GM19240 (cell line): ENCODE measurements around the gene ADH6.
"Not testable (repeated sequence)": the region's sequence is repeated elsewhere in the genome, so short reads cannot be mapped to it uniquely, and the experiment has no call there.

Experiments
- DNase-seq: peaks from one replicate; pipeline ENCODE4 v3.0.0; 2011; ENCODE audit warnings: low spot score; ENCODE audit not compliant: insufficient read length

ADH6 gene

GRCh38 chr4:99190336-99190735, 28.7 kb downstream of the ADH6 start:
- no peak for DNase-seq

- DNase-seq, result not testable (repeated sequence)
Measured at GRCh38 chr4:99189900-99190299, 29.1 kb downstream of the ADH6 start.

DNA sequence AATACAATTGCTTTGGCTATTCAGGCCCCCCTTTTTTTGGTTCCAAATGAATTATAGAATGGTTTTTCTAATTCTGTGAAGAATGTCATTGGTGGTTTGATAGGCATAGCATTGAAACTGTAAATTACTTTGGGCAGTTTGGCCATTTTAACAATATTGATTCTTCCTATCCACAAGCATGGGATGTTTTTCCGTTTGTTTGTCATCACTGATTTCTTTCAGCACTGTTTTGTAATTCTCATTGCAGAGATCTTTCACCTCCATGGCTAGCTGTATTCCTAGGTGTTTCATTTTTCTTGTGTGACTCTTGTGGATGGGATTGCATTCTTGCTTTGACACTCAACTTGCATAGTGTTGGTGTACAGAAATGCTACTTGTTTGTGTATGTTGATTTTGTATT, 33.0 kb downstream of the ADH6 start:
- DNase-seq, result no peak

- no peak for DNase-seq
Measured at GRCh38 chr4:99185581-99185980, 33.5 kb downstream of the ADH6 start.

DNA sequence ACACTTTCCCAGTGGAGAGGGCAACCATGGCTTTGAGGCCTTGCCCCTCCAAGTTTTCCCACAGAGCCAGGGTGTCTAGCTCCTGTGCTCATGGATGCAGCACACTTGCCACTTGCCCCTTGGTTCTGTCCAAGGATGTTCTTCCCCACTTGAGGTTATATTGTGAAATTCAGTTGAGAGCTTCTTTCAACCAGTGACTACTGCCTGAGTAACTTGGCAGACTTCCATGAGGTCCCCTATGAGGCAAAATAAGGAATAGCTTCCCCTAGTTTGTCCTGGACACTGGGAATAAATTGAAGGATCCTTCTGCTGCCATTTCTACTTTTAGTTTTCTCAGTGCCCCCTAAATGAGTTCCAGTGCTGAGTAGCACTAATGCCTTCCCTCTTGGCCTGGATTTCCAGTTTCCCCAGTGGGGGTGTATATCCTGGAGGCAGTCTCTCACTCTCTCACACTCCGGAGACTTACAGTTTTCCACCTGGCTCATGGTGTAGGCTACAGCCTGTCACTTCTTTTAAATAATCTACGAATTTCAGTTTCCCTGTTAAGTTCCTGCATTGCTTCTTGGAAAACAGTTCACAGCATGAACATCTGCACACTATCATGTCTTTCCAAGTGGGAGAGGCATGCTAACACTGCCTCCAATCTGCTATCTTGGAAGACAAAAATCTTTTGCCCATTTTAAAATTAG, 38.5 kb downstream of the ADH6 start:
- DNase-seq, result no peak

GRCh38 chr4:99179626-99180025, 39.4 kb downstream of the ADH6 start:
- DNase-seq, result no peak

GRCh38 chr4:99179178-99179577, 39.9 kb downstream of the ADH6 start:
- no peak for DNase-seq

GRCh38 chr4:99166544-99166943, 52.5 kb downstream of the ADH6 start:
- DNase-seq, result no peak

- DNase-seq, result no peak
Measured at GRCh38 chr4:99165978-99166377, 53.1 kb downstream of the ADH6 start.

DNA sequence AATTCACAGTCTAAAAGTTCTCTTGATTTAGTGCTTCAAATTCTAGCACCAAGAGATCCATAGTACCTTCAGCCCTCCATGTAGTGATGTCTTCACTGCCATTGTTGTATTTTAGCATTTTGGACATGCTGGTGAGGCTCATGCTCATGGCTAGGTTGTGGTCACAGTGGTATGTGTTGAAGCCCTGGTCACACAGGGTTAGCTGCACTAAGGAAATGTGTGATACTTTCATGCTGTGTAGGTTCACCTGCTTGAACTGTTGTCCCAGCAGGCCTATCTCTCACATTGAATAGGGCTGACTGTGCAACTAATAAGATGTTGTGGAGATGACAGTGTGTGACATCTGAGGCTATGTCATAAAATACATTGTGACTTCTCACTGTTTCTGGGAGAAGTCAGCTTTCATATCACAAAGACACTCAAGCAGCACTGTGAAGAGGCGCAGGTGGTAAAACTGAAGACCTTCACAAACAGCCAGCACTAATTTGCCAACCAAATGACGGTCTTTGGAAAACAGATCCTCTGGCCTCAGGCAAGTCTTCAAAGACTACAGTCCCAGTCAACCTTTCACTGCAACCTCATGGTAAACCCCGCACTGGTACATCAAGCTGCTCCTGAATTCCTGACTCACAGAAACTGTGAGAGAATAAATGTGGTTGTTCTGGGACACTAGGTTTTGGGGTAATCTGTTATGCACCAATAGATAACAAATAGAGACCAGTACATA, 57.5 kb downstream of the ADH6 start:
- no peak for DNase-seq

DNA sequence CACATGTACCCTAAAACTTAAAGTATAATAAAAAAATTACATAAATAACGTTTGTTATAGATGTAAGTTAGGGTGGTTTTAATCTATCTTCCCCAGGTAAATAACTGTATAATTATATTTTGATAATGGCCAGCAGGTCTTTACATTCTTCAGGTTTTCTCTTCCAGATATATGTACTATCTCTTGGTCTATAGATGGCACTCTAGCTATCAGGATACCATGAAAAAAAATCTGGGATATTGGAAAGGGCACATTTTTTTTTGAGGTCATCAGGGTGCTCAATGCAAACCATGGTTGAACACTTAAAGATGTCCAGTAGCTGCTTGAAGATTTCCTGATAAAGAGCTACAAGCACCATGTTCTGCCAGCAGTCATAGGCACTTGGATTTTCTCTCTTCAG, 59.3 kb downstream of the ADH6 start:
- DNase-seq, result no peak

DNA sequence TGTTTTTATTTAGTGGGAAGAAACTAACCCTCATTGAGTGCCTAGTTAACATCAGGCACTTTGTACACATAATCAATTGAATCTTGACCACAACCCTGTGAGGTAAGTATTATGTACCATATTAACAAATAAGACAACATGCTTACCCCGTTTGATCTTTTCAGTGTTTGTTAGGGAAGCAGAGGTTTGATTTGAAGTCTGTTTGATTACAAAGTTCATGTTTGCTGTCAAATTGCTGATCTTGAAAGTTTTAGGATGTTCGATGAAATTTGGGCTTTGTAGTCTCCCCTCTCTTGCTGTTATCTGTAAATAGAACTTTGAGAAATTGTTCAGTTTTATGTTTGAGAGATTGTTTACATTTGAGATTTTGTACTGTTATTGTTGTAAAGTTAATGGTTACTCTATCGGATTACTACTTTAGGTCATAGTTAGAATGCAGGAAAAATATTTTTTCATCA, 61.5 kb downstream of the ADH6 start:
- no peak for DNase-seq

GRCh38 chr4:99156992-99157391, 62.1 kb downstream of the ADH6 start:
- DNase-seq, result no peak

DNA sequence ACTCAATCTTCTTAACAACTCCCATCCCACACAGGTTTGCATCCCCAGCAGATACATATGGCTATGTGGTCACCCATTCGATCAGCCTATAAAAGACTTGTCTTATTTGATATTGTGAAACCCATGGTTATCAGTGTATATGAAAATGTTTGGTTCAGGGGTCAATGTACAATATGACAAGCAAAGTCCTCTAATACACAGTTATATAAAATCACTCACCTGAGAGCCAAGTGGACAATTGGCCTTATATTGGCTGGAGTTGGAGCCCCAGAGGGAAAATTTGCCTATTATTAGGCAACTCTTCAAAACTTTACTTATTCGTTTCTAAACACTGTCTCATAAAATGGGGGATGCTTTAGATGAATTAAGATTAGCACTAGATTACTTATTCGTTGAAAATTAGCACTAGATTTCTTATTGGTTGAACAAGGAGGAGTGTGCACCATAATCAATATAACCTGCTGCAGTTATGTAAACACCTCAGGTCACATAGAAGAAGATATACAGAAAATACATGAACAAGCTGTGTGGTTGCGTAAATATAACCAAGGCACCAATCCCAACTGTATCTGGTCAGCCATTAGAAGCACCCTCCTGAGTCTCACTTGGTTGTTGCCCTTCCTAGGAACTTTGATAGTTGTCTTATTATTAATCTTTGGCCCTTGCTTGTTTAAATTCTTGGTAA, 64.2 kb downstream of the ADH6 start:
- DNase-seq, result no peak
